Measurements from ENCODE around the gene VGLL4.

DNA sequence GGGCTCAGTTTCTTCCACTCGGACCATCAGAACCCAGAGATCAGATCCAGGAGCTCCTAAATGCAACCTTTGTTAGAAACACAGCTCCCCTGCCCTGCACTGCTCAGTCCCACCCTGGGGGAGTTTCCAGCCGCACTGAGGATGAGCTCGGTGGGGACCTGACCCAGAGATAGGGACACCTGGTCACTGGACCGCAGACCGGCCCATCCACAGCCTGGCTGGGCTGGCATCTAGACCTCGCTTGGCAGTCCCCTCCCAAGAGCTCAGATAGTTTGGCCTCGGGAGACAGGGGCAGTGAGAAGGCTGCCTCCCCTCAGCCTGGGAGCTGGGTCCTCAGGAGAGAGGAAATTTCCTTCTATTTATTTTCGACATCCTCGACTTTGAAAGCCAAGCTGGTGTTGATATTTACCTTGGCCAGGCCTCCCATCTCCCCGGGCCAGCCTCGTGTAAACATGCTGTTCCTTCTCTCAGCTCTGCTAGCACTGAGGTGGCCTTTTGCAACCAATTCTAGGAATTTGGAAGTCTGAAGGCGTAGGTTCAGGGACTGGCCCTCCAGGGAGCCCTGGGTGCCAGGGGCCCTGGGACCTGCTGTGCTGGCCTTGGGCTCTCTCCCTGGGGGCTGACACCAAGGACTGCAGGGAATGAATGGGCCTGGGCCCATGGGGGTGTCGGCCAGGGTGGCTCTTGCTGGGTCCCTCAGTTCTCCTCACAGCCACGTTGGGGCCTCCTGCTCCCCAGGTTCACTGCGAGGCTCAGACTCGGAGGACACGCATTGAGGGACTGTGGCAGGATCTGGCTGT lies 90.1 kb downstream of the VGLL4 start:
- TF ChIP-seq CTCF (IDR thresholded peaks at IDR 0.05) (no peak), EZH2 (IDR thresholded peaks at IDR 0.05; ENCODE audit: borderline replicate concordance, insufficient read depth, low read depth, low read length, poor library complexity, severe bottlenecking) (no peak)

Data from B cell (primary cell).